Stimulated activated CD4-positive, alpha-beta T cell treated with anti-CD3 and anti-CD28 coated beads, Interleukin-1b, Interleukin-23, amount 100 ng/mL, for 24 hours (primary cell): Measurements from ENCODE around the gene TTC7B.

Source experiments
- DNase-seq, 4 experiments: peaks; one replicate each; pipeline ENCODE4 v3.0.0-alpha.2; 2020; ENCODE audit warnings: low read depth in 4 of 4, low spot score in 1 of 4

Gene TTC7B

GRCh38 chr14:90603336-90603735 lies 212.9 kb downstream of the TTC7B start:
- DNase-seq = no peak

GRCh38 chr14:90602088-90602687 lies 214.0 kb downstream of the TTC7B start:
- DNase-seq = no peak

DNA sequence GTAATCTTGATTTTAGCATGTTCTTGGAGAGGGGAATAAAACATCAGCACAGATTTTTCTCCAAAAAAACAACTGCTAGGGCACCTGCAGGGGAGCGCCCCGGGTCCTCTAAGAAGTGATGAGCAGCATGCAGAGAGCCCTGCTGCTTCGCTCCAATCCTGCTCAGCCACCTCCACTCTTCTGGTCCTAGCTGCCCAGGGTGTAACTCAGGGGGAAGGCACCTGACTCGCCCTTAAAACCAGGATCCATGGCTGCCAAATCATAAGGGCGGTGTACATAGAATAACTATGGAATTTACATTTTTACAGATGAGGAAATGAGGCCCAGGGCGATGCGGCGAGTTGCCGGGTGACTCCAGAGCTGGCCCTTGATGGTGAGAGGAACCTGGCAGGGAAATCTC lies 214.7 kb downstream of the TTC7B start:
- no peak for DNase-seq

DNA sequence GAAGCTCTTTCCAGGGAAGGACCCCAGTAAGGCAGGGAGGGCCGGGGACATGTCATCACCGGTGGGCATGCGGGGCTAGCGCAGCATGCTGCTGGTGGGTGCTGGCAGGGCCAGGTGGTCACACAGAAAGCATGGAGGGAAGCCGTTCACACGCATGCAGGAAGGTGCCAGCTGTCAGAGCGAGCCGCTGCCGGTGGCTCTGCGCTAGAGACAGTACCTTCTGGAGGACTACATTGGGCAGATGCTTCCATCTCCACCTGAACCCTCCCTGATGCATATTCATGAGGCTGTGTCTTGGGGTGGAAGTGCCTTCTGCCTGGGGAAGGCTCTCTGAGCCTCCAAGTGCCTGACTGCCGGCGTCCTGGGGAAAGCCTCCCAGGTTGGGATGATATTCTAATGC lies 215.6 kb downstream of the TTC7B start:
- no peak for DNase-seq

- no peak for DNase-seq
These were observed 216.3 kb downstream of the TTC7B start for GRCh38 chr14:90599748-90600507.

DNA sequence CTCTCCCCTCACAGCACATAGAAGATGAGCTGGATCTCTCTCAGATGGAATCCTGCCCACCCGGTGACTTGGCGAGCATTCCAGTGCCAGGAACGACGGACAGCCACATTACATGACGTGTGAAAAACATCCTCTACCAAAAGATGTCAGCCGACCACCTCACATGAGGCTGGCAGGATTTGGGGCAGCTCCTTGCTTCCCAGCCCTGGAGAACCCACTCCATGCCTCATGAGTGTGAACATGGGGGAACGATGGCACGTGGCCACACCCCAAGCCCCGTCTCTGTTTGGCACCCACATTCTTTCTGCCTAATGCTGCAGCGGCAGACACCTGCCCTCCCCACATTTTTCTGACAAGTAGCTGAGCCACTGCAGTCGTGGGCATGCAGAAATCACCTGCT lies 216.9 kb downstream of the TTC7B start:
- DNase-seq = no peak

- no peak for DNase-seq
These were observed 218.3 kb downstream of the TTC7B start for GRCh38 chr14:90597961-90598360.

GRCh38 chr14:90596733-90597132 lies 219.5 kb downstream of the TTC7B start:
- DNase-seq = no peak

- no peak for DNase-seq
These were observed 222.8 kb downstream of the TTC7B start for GRCh38 chr14:90593254-90594040.

DNA sequence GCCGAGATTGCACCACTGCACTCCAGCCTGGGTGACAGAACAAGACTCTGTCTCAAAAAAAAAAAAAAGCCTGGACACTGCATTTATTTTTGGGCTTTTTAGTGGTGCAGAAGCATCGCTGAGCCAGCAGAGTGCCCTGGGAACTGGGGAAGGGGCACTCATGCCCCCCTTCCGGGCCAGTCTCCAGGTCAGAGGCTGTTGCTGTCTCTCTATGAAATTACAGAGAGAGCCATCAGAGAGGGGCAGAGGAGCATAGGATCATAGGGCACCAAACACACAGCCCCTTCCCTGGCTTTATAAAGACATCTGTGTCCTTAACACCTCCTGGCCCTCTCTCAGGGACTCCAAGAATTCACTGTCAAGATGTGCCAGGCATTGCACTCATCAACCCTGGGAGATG lies 223.6 kb downstream of the TTC7B start:
- no peak for DNase-seq

DNA sequence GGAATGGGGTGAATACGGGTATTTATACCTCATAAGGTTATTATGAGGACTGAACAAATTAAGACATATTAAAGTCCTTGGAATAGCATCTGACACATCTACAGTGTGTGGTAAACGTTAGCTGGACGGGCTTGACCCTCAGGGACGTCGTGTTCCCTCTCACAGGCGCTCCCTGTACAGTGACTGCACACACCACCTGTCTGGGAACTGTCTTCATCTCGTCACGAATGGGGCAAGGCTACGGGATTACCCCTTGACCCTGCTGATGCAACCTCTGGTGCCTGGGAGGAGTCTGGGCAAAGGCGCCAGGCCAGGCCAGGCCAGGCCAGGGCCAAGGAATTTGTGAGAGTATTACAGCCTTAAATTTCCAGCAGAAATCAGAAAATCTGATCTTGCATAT lies 228.3 kb downstream of the TTC7B start:
- DNase-seq = no peak

DNA sequence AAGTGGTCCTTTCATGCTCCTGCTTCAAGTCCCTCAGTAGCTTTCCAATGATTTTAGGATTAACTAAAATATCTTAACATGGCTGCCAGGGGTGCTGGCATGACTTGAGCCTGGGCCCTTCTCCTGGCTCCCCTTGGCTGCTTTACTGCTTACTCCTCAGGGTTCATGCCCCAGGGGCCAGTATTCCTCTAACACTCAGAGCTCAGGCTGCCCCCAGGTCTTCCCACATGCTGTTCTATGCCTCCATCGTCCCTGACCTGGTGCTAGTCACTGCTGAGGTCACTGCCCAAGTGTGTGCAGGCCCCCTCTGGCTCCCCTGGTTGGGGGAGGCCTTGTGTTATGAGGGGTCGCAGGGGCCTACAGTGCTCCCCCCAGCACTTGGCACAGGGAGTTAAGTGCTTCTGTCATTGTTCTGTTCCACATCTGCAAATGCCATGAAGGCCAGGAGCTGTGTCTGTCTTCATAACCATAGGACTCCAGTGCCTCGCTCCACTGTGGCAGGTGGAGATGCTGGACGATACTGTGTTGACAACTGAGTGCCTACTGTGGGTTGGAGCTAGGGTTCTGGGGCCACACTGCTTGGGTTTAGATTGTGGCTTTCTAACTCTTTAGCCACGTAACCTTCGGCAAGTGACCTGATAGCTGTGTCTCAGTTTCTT lies 228.8 kb downstream of the TTC7B start:
- no peak for DNase-seq

GRCh38 chr14:90585106-90585505 lies 231.1 kb downstream of the TTC7B start:
- no peak for DNase-seq

- no peak for DNase-seq
These were observed 232.2 kb downstream of the TTC7B start for GRCh38 chr14:90583916-90584605.

GRCh38 chr14:90583427-90583826 lies 232.8 kb downstream of the TTC7B start:
- no peak for DNase-seq

GRCh38 chr14:90582166-90582565 lies 234.1 kb downstream of the TTC7B start:
- no peak for DNase-seq

DNA sequence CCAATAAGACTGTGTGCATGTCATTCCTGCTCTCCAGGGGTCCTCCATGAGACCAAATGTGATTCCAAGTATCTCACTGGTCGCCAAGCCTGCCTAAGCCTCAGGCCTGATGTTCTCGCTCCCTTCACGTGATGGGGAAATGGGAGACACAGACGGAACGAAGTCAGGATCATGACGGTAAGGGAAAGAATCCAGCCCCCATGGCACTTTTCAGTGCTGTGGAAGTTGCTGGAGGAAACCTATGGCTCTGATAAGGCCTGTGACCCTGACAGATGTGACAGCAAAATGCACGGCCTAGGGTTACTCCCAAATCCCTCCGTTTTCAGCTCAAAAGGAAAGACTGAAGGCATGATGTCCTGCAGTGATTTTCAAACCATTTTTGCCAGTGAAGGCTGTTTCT lies 234.5 kb downstream of the TTC7B start:
- DNase-seq = no peak

GRCh38 chr14:90580377-90581335 lies 235.6 kb downstream of the TTC7B start:
- DNase-seq = no peak

DNA sequence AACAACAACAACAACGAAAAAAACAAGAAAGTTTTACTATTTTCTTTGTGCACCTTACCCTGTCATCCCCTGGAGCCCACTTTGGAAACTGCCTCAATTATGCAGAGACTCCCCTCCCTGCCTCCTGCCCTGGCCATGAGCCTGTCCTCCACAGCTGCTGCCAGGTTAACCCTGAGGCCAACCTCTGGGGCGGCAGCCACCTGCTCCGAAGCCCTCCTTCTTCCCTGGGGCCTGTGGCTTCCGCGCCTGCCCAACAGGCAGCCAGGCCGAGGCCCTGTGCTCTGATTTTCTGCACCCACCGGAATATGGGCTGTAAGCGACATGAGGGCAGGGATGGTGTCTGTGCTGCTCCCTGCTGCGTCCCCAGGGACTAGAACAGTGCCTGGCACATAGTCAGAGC lies 236.4 kb downstream of the TTC7B start:
- DNase-seq = no peak

DNA sequence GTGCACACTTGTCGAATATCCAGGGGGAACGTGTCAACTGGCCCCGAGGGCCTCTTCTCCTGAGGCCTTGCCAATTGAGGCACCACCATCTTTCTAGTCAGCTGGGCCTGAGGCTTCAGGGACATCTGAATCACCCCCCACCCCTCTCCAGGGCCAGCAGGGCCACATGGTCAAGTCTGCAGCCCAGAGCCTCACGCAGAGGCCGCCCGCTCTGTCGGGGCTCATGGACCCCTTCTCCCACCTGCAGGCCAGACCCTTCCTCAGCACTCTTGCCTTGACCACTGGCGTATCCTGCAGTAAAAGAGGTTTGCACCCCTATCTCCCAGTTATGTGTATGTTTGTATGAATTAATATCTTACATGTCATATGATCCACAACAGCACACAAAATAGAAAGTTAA lies 237.1 kb downstream of the TTC7B start:
- no peak for DNase-seq
